Heart right ventricle (tissue), 16 donors: ENCODE data around the gene SLC9A5. TPM values are rescaled to one million over a fixed set of nuclear protein-coding genes. Genes with fewer than 3 reads are reported as not detected.

Experiments
- ATAC-seq, 8 donors: fragments of 200-7000 bp; cut with Tn5 transposase; one replicate each; pipeline ENCODE4 v1.9.1; 2020; ENCODE audit warnings: mild to moderate bottlenecking in 8 of 8, moderate library complexity in 8 of 8, moderate number of reproducible peaks in 1 of 8
- DNase-seq, 2 donors: peaks; one replicate each; pipeline ENCODE4 v3.0.0-alpha.2; 2020
- H3K27ac ChIP-seq, 10 donors: fragments of 200-600 bp; sonication (generic) in 2 of 10; one replicate each; pipeline versions ENCODE4 v1.5.0 to v1.8.0; 2020 to 2022; ENCODE audit warnings: mild to moderate bottlenecking in 3 of 10
- H3K27me3 ChIP-seq, 7 donors: fragments of 200-600 bp; one replicate each; pipeline ENCODE4 v1.8.0; 2021 to 2022; ENCODE audit warnings: mild to moderate bottlenecking in 2 of 7
- H3K36me3 ChIP-seq, 9 donors: fragments of 200-600 bp; sonication (generic) in 1 of 9; one replicate each; pipeline versions ENCODE4 v1.5.0 to v1.8.0; 2020 to 2022; ENCODE audit warnings: mild to moderate bottlenecking in 2 of 9
- H3K4me1 ChIP-seq, 9 donors: fragments of 200-600 bp; sonication (generic) in 1 of 9; one replicate each; pipeline versions ENCODE4 v1.5.0 to v1.8.0; 2020 to 2022; ENCODE audit warnings: mild to moderate bottlenecking in 4 of 9
- H3K4me3 ChIP-seq, 10 donors: fragments of 200-600 bp; sonication (generic) in 2 of 10; one replicate each; pipeline versions ENCODE4 v1.5.0 to v1.8.0; 2020 to 2022; ENCODE audit warnings: mild to moderate bottlenecking in 7 of 10, moderate library complexity in 2 of 10
- H3K9me3 ChIP-seq, 11 donors: fragments of 200-600 bp in 10 of 11; sonication (generic) in 2 of 11; one replicate each; pipeline versions ENCODE4 v1.5.0 to v1.8.0; 2013 to 2022; ENCODE audit warnings: mild to moderate bottlenecking in 2 of 11, control low read depth in 1 of 11, moderate library complexity in 1 of 11
- CTCF ChIP-seq, 9 donors: fragments of 200-600 bp; sonication (generic) in 2 of 9; IDR thresholded peaks; one replicate each; pipeline versions ENCODE4 v1.5.0 to v1.8.0; 2021 to 2022; ENCODE audit warnings: antibody characterized with exemption in 9 of 9, mild to moderate bottlenecking in 5 of 9, moderate library complexity in 1 of 9
- WGBS, 2 donors: extraction: QIAGEN DNeasy Blood & Tissue Kit; methylation state at CpG; one replicate each; pipeline ENCODE4 v1.1.7; 2013; ENCODE audit warnings: inconsistent platforms in 1 of 2; 5-methylcytosine and 5-hydroxymethylcytosine counted together
- intact Hi-C, 10 donors: fragments of 100-400 bp; cut with DNase I; formaldehyde crosslinking; loops; one replicate each; pipeline versions ENCODE4 v1.11.1 to v1.14.2; 2022
- polyA plus RNA-seq, 2 donors: library from polyadenylated mRNA; stranded (reverse); fragments of 200-250 nt; gene quantifications; one replicate each; pipeline ENCODE4 v1.2.3, GENCODE V29; 2013
- total RNA-seq, 10 donors: library from RNA; stranded (reverse); fragmentation: NEBNext Ultra II Directional in 3 of 10; extraction: Animal tissue kit (Norgen Biotek cat#: 25700) in 3 of 10; gene quantifications; one replicate each; pipeline versions ENCODE4 v1.2.1 to v1.2.4, GENCODE V29; 2021 to 2023
- donor health status: Arrhythmogenic right ventricular cardiomyopathy.
- donor health status: ischemic (EF 13 %, LVEDD 7.1; RV severe dilation, severe dysfunction).
- donor health status: healthy with polysubstance abuse.
- donor health status: DM: no; HTN: yes; CAD: no.
- donor health status: DM: no; HTN: no; CAD: no.
- donor health status: ischemic (EF 25% LVEDD 6.9; RV normal size, moderate dysfunction).
- donor health status: ischemic (EF 25% LVEDD 5.7; RV mildly dilated, moderate dysfunction).
- donor health status: healthy.
- donor health status: DM: yes; HTN: yes; CAD: no.
- donor health status: Ischemic cardiomyopathy.
- donor health status: ischemic (EF 35%, LVEDD 5.7; RV mildly dilated, moderate dysfunction).
- donor health status: nonischemic (EF 11% LVEDD 7.7; RV severe dilation, severe dysfunction).
- donor health status: DM: yes; HTN: yes; CAD: no.
- donor health status: PGD.
- donor health status: ischemic (EF 29% LVEDD 5.4; RV normal size, mild dysfunction).
- donor health status: nonischemic (EF 23%, LVEDD 6.1; RV moderate dilation, normal function).

The SLC9A5 gene
- total and polyA plus RNA-seq, 12 donors: 0.26 to 2.4 (median 1.0) TPM

GRCh38 chr16:67275321-67275720, 26.5 kb downstream of the SLC9A5 start:
- H3K36me3 ChIP-seq: peaks cover 0 to 8% (median 0%) of the 10 kb centered on the region in 9 donors
- H3K27ac ChIP-seq: no peak overlapping the region
- H3K27me3 ChIP-seq: no peaks in the 10 kb centered on the region
- H3K4me3 ChIP-seq: no peak overlapping the region
- H3K4me1 ChIP-seq: peaks cover 0 to 29% (median 8%) of the 10 kb centered on the region in 9 donors
- no peak for ATAC-seq
- 88 to 94% methylated on average over 2 of the region's 2 CpGs for WGBS, 2 donors
- TF ChIP-seq CTCF (IDR thresholded peaks at IDR 0.05): no peak
- no peaks in the 10 kb centered on the region for H3K9me3 ChIP-seq
- DNase-seq: no peak
- intact Hi-C loops: loop anchor here in 4 of 10 donors (5.0 to 10.0 kb wide), 5 partner anchors 79 to 139 kb away; partner anchors contain the start of genes TPPP3 (in 2 of the 4) and ZDHHC1 (in 1 of the 4)

GRCh38 chr16:67277294-67277998, 28.7 kb downstream of the SLC9A5 start:
- H3K4me1 ChIP-seq: peaks cover 0 to 29% (median 8%) of the 10 kb centered on the region in 9 donors
- DNase-seq: no peak
- H3K27me3 ChIP-seq: no peaks in the 10 kb centered on the region
- 87 to 96% methylated on average over 4 of the region's 4 CpGs for WGBS, 2 donors
- peak in 3 of 8 donors; percentile 42 to 69 (median 55) for ATAC-seq
- H3K4me3 ChIP-seq: no peak overlapping the region
- intact Hi-C loops: loop anchor here in 4 of 10 donors (5.0 to 10.0 kb wide), 5 partner anchors 77 to 137 kb away; partner anchors contain the start of genes TPPP3 (in 2 of the 4) and ZDHHC1 (in 1 of the 4)
- peak overlapping the region in 5 of 10 donors; percentile 14 to 51 (median 39) for H3K27ac ChIP-seq
- H3K36me3 ChIP-seq: peaks cover 0 to 8% (median 0%) of the 10 kb centered on the region in 9 donors
- no peaks in the 10 kb centered on the region for H3K9me3 ChIP-seq
- TF ChIP-seq CTCF (IDR thresholded peaks at IDR 0.05): no peak

GRCh38 chr16:67277999-67278772, 29.4 kb downstream of the SLC9A5 start:
- Histone ChIP-seq H3K36me3 (peaks cover 0 to 8% (median 0%) of the 10 kb centered on the region in 9 donors), H3K27me3 (no peaks in the 10 kb centered on the region), H3K4me1 (peaks cover 0 to 29% (median 8%) of the 10 kb centered on the region in 9 donors), H3K4me3 (peak overlapping the region in 9 of 10 donors; percentile 36 to 62 (median 56)), H3K9me3 (no peaks in the 10 kb centered on the region), H3K27ac (peak overlapping the region in 7 of 10 donors; percentile 16 to 72 (median 43))
- WGBS, 2 donors: 79 to 83% methylated on average over 13 of the region's 13 CpGs
- TF ChIP-seq CTCF (IDR thresholded peaks at IDR 0.05): no peak
- ATAC-seq (peak in 3 of 8 donors; percentile 27 to 43 (median 37)), DNase-seq (no peak)
- intact Hi-C loops: loop anchor here in 4 of 10 donors (5.0 to 10.0 kb wide), 5 partner anchors 77 to 137 kb away; partner anchors contain the start of genes TPPP3 (in 2 of the 4) and ZDHHC1 (in 1 of the 4)

GRCh38 chr16:67278773-67279295, 30.1 kb downstream of the SLC9A5 start:
- peak overlapping the region; percentile 28 to 62 (median 54) for H3K4me3 ChIP-seq
- DNase-seq (no peak), ATAC-seq (peak in 7 of 8 donors; percentile 4 to 35 (median 17))
- TF ChIP-seq CTCF (IDR thresholded peaks at IDR 0.05): no peak
- no peaks in the 10 kb centered on the region for H3K9me3 ChIP-seq
- peak overlapping the region in 7 of 10 donors; percentile 16 to 72 (median 37) for H3K27ac ChIP-seq
- peaks cover 0 to 29% (median 8%) of the 10 kb centered on the region in 9 donors for H3K4me1 ChIP-seq
- intact Hi-C loops: loop anchor here in 4 of 10 donors (5.0 to 10.0 kb wide), 5 partner anchors 76 to 136 kb away; partner anchors contain the start of genes TPPP3 (in 2 of the 4) and ZDHHC1 (in 1 of the 4)
- WGBS, 2 donors: 4% methylated on average over 32 to 42 of the region's 42 CpGs
- H3K36me3 ChIP-seq: peaks cover 0 to 8% (median 0%) of the 10 kb centered on the region in 9 donors
- no peaks in the 10 kb centered on the region for H3K27me3 ChIP-seq
